Suprapubic skin (tissue), 3 donors: ENCODE measurements around the gene MIA2.

ENCODE experiments used
- POLR2A ChIP-seq, 2 donors: fragments of 450-650 bp; IDR thresholded peaks; one replicate each; pipeline ENCODE4 v1.6.1; 2017; ENCODE audit warnings: antibody characterized with exemption in 2 of 2, mild to moderate bottlenecking in 2 of 2, moderate library complexity in 2 of 2
- TF ChIP-seq, protein P1 (sequence below), 2 donors: fragments of 200-600 bp in 1 of 2; fragments of 450-650 bp in 1 of 2; sonication (generic) in 1 of 2; IDR thresholded peaks; one replicate each; pipeline ENCODE4 v1.5.1; 2016 to 2019; ENCODE audit warnings: antibody characterized with exemption in 2 of 2, mild to moderate bottlenecking in 1 of 2, moderate library complexity in 1 of 2

DNA sequence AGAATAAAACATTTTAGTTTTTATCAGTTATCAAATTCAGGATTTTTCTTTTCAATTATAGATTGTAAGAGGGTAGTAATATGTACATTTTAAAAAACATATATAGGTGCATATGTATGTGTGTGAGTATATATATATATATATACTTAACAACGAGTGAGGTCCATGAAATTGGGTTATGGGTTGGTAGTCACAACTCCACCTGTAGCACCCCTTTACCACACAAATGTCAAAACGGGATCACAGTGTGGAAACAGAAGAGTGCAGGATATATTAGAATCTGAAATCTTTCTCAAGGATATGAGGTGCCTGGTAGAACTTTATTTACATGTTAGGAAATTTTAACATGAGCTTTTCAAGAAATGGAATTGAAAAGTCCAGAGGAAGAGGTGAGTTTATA is 31.3 kb downstream of the MIA2 start:
- TF ChIP-seq, protein P1, sequence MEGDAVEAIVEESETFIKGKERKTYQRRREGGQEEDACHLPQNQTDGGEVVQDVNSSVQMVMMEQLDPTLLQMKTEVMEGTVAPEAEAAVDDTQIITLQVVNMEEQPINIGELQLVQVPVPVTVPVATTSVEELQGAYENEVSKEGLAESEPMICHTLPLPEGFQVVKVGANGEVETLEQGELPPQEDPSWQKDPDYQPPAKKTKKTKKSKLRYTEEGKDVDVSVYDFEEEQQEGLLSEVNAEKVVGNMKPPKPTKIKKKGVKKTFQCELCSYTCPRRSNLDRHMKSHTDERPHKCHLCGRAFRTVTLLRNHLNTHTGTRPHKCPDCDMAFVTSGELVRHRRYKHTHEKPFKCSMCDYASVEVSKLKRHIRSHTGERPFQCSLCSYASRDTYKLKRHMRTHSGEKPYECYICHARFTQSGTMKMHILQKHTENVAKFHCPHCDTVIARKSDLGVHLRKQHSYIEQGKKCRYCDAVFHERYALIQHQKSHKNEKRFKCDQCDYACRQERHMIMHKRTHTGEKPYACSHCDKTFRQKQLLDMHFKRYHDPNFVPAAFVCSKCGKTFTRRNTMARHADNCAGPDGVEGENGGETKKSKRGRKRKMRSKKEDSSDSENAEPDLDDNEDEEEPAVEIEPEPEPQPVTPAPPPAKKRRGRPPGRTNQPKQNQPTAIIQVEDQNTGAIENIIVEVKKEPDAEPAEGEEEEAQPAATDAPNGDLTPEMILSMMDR (IDR thresholded peaks at IDR 0.05), result no peak
- no peak for TF ChIP-seq POLR2A (IDR thresholded peaks at IDR 0.05)
